ENCODE results near the gene PKP2.
"Not testable (repeated sequence)": the region's sequence is repeated elsewhere in the genome, so short reads cannot be mapped to it uniquely, and the experiment has no call there.

DNA sequence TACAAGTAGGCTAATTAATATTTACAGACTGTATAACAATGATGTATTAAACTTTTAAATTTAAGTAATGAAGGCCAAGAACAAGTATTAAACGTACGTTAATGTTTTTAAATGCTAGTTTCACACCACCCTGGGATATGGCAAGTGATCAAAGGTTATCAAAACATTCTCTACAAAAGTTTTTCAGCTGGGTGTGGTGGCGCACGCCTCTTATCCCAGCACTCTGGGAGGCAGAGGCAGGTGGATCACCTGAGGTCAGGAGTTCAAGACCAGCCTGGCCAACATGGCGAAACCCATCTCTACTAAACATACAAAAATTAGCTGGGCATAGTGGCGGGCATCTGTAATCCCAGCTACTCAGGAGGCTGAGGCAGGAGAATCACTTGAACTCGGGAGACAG is 17.5 kb downstream of the PKP2 start:
- TF ChIP-seq, protein P1, sequence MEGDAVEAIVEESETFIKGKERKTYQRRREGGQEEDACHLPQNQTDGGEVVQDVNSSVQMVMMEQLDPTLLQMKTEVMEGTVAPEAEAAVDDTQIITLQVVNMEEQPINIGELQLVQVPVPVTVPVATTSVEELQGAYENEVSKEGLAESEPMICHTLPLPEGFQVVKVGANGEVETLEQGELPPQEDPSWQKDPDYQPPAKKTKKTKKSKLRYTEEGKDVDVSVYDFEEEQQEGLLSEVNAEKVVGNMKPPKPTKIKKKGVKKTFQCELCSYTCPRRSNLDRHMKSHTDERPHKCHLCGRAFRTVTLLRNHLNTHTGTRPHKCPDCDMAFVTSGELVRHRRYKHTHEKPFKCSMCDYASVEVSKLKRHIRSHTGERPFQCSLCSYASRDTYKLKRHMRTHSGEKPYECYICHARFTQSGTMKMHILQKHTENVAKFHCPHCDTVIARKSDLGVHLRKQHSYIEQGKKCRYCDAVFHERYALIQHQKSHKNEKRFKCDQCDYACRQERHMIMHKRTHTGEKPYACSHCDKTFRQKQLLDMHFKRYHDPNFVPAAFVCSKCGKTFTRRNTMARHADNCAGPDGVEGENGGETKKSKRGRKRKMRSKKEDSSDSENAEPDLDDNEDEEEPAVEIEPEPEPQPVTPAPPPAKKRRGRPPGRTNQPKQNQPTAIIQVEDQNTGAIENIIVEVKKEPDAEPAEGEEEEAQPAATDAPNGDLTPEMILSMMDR (IDR thresholded peaks at IDR 0.05): not testable (repeated sequence)
- TF ChIP-seq POLR2AphosphoS5 (IDR thresholded peaks at IDR 0.05): not testable (repeated sequence)
